ENCODE measurements around the gene SPEM2. TPM values are rescaled to one million over a fixed set of nuclear protein-coding genes. Genes with fewer than 3 reads are reported as not detected.

The SPEM2 gene
- total RNA-seq: under 1 TPM in 1 of 2 donors, not detected in 1; 0.14 TPM

- no peak within 1 kb of the TSS for H3K27ac Mint-ChIP-seq
- H3K36me3 Mint-ChIP-seq: no peaks in the 10 kb centered on the region
- no peaks in the 10 kb centered on the region for H3K9me3 Mint-ChIP-seq
- DNase-seq (ENCODE audit: low spot score in 2 of 2) (no peak), ATAC-seq (no peak)
Measured at GRCh38 chr17:7425316-7425715, at the start of gene SPEM2. Gene SPEM2, plus strand, starts transcription at chr17:7425616. Its CDS starts 73 bp downstream, at chr17:7425689.

GRCh38 chr17:7379134-7379533 is 46.3 kb upstream of the SPEM2 start:
- Mint-ChIP-seq H3K36me3 (peaks cover 0 to 6% of the 10 kb centered on the region in 2 donors), H3K27ac (no peak overlapping the region), H3K9me3 (peaks cover 0 to 6% of the 10 kb centered on the region in 2 donors)
- no peak for ATAC-seq
- no peak for DNase-seq (ENCODE audit: low spot score in 2 of 2)

GRCh38 chr17:7380321-7380720 is 45.1 kb upstream of the SPEM2 start:
- Mint-ChIP-seq H3K36me3 (peaks cover 0 to 6% of the 10 kb centered on the region in 2 donors), H3K27ac (no peak overlapping the region), H3K9me3 (peaks cover 0 to 6% of the 10 kb centered on the region in 2 donors)
- no peak for DNase-seq (ENCODE audit: low spot score in 2 of 2)
- no peak for ATAC-seq

- DNase-seq (ENCODE audit: low spot score in 2 of 2) (no peak), ATAC-seq (no peak)
- Mint-ChIP-seq H3K9me3 (peaks cover 0 to 6% of the 10 kb centered on the region in 2 donors), H3K36me3 (peaks cover 0 to 6% of the 10 kb centered on the region in 2 donors), H3K27ac (no peak within 1 kb of the TSS)
Measured at GRCh38 chr17:7380855-7381683, 44.3 kb upstream of the SPEM2 start, which contains the start of gene TNK1. Gene TNK1, plus strand, starts transcription at chr17:7381089. Its CDS starts 1,838 bp downstream, at chr17:7382927.

GRCh38 chr17:7382901-7383300 is 42.5 kb upstream of the SPEM2 start:
- no peak for DNase-seq (ENCODE audit: low spot score in 2 of 2)
- peaks cover 0 to 6% of the 10 kb centered on the region in 2 donors for H3K36me3 Mint-ChIP-seq
- ATAC-seq: no peak
- H3K27ac Mint-ChIP-seq: no peak overlapping the region
- peaks cover 0 to 6% of the 10 kb centered on the region in 2 donors for H3K9me3 Mint-ChIP-seq

GRCh38 chr17:7383371-7383741 is 42.1 kb upstream of the SPEM2 start:
- Mint-ChIP-seq H3K27ac (no peak overlapping the region), H3K9me3 (peaks cover 0 to 6% of the 10 kb centered on the region in 2 donors), H3K36me3 (peaks cover 0 to 6% of the 10 kb centered on the region in 2 donors)
- ATAC-seq (no peak), DNase-seq (ENCODE audit: low spot score in 2 of 2) (no peak)

GRCh38 chr17:7383742-7384488 is 41.5 kb upstream of the SPEM2 start:
- ATAC-seq (peak; percentile 99), DNase-seq (ENCODE audit: low spot score in 2 of 2) (peak; percentile 79 to 80)
- H3K27ac Mint-ChIP-seq: peak overlapping the region in 1 of 2 donors; percentile 54
- H3K36me3 Mint-ChIP-seq: peaks cover 0 to 6% of the 10 kb centered on the region in 2 donors
- H3K9me3 Mint-ChIP-seq: peaks cover 0 to 6% of the 10 kb centered on the region in 2 donors

GRCh38 chr17:7384489-7385081 is 40.8 kb upstream of the SPEM2 start:
- Mint-ChIP-seq H3K27ac (peak overlapping the region in 1 of 2 donors; percentile 54), H3K36me3 (no peaks in the 10 kb centered on the region), H3K9me3 (no peaks in the 10 kb centered on the region)
- DNase-seq (ENCODE audit: low spot score in 2 of 2) (no peak), ATAC-seq (no peak)

GRCh38 chr17:7388856-7389255 is 36.6 kb upstream of the SPEM2 start:
- DNase-seq (ENCODE audit: low spot score in 2 of 2) (no peak), ATAC-seq (no peak)
- Mint-ChIP-seq H3K36me3 (peaks cover 9 to 12% of the 10 kb centered on the region in 2 donors), H3K27ac (no peak overlapping the region), H3K9me3 (no peaks in the 10 kb centered on the region)

- Mint-ChIP-seq H3K27ac (no peak overlapping the region), H3K36me3 (peaks cover 9 to 19% of the 10 kb centered on the region in 2 donors), H3K9me3 (no peaks in the 10 kb centered on the region)
- ATAC-seq (no peak), DNase-seq (ENCODE audit: low spot score in 2 of 2) (no peak)
Measured at GRCh38 chr17:7389924-7390910, 35.2 kb upstream of the SPEM2 start.

- H3K9me3 Mint-ChIP-seq: no peaks in the 10 kb centered on the region
- no peak for ATAC-seq
- H3K27ac Mint-ChIP-seq: no peak overlapping the region
- DNase-seq (ENCODE audit: low spot score in 2 of 2): no peak
- peaks cover 9 to 19% of the 10 kb centered on the region in 2 donors for H3K36me3 Mint-ChIP-seq
Measured at GRCh38 chr17:7391307-7391706, 34.1 kb upstream of the SPEM2 start.

GRCh38 chr17:7392696-7393612 is 32.5 kb upstream of the SPEM2 start:
- H3K27ac Mint-ChIP-seq: peak overlapping the region in 1 of 2 donors; percentile 44
- no peaks in the 10 kb centered on the region for H3K9me3 Mint-ChIP-seq
- DNase-seq (ENCODE audit: low spot score in 2 of 2) (no peak), ATAC-seq (no peak)
- H3K36me3 Mint-ChIP-seq: peaks cover 9 to 19% of the 10 kb centered on the region in 2 donors

GRCh38 chr17:7393613-7394451 is 31.6 kb upstream of the SPEM2 start:
- peak; percentile 44 to 64 for ATAC-seq
- H3K9me3 Mint-ChIP-seq: no peaks in the 10 kb centered on the region
- H3K27ac Mint-ChIP-seq: peak overlapping the region; percentile 79 to 89
- peaks cover 9 to 19% of the 10 kb centered on the region in 2 donors for H3K36me3 Mint-ChIP-seq
- no peak for DNase-seq (ENCODE audit: low spot score in 2 of 2)

- H3K27ac Mint-ChIP-seq: peak within 1 kb of the TSS; percentile 86 to 95
- DNase-seq (ENCODE audit: low spot score in 2 of 2): peak; percentile 88 to 90
- H3K9me3 Mint-ChIP-seq: no peaks in the 10 kb centered on the region
- peaks cover 9 to 19% of the 10 kb centered on the region in 2 donors for H3K36me3 Mint-ChIP-seq
- ATAC-seq: peak; percentile 88 to 90
Measured at GRCh38 chr17:7394452-7395191, 30.8 kb upstream of the SPEM2 start, which contains the start of gene PLSCR3. Gene PLSCR3, minus strand, starts transcription at chr17:7394525. Its CDS starts 415 bp downstream, at chr17:7394110.

All from activated naive CD4-positive, alpha-beta T cell treated with anti-CD3 and anti-CD28 coated beads, Interleukin-2, amount 50 U/mL, for 72 hours (primary cell).